Fibroblast of villous mesenchyme (primary cell): ENCODE data around the gene NME2. TPM values are rescaled to one million over a fixed set of nuclear protein-coding genes. Genes with fewer than 3 reads are reported as not detected.

ENCODE experiments used
- DNase-seq: peaks from one replicate; pipeline ENCODE4 v3.0.0-alpha.2; 2010; ENCODE audit warnings: low read depth
- H3K4me3 ChIP-seq: 2 replicates; pipeline ENCODE4 v1.5.1; 2011; ENCODE audit warnings: low read depth, mild to moderate bottlenecking, low read length
- CTCF ChIP-seq: IDR thresholded peaks from 2 replicates; pipeline ENCODE4 v1.5.1; 2012; ENCODE audit warnings: low read depth, mild to moderate bottlenecking, low read length; ENCODE audit not compliant: insufficient read depth
- total RNA-seq: library from RNA; depleted of rRNA; stranded (reverse); fragments of >200 nt; gene quantifications from 2 replicates; pipeline ENCODE4 v1.2.3, GENCODE V29; 2012

NME2 gene
- 438 and 486 TPM in 2 replicates for total RNA-seq

GRCh38 chr17:51166198-51166986 is at the start of gene NME2:
NME2 (plus strand) TSS chr17:51166411; CDS start chr17:51166831, 420 bp downstream.
- H3K4me3 ChIP-seq = peak within 1 kb of the TSS; percentile 87
- peak; percentile 87 for DNase-seq
- no peak for TF ChIP-seq CTCF

- peak overlapping the region; percentile 76 for H3K4me3 ChIP-seq
- TF ChIP-seq CTCF = no peak
- DNase-seq = no peak
Observed at GRCh38 chr17:51118330-51119195, 47.6 kb upstream of the NME2 start.

- H3K4me3 ChIP-seq = peak overlapping the region; percentile 76
- peak; percentile 26 for TF ChIP-seq CTCF
- peak; percentile 73 for DNase-seq
Observed at GRCh38 chr17:51119415-51120356, 46.5 kb upstream of the NME2 start.

- no peak for TF ChIP-seq CTCF
Observed at GRCh38 chr17:51120357-51120738, 45.9 kb upstream of the NME2 start.

GRCh38 chr17:51120739-51121619 is 45.2 kb upstream of the NME2 start, which contains the start of gene SPAG9:
SPAG9 (minus strand) TSS chr17:51120868; CDS start chr17:51120656, 212 bp downstream.
- TF ChIP-seq CTCF = no peak
- peak within 1 kb of the TSS; percentile 78 for H3K4me3 ChIP-seq
- DNase-seq = peak; percentile 97

More at GRCh38 chr17:51120357-51120738, 45.9 kb upstream of the NME2 start:
- peak; percentile 32 for DNase-seq
- H3K4me3 ChIP-seq = peak overlapping the region; percentile 76
